Lower leg skin (tissue), 4 donors: ENCODE results near the gene C9orf50. TPM values are rescaled to one million over a fixed set of nuclear protein-coding genes. Genes with fewer than 3 reads are reported as not detected.
"Not testable (repeated sequence)": the region's sequence is repeated elsewhere in the genome, so short reads cannot be mapped to it uniquely, and the experiment has no call there.

ENCODE experiments used
- DNase-seq, 2 donors: peaks; one replicate each; pipeline ENCODE4 v3.0.0-alpha.2; 2019; ENCODE audit warnings: low spot score in 2 of 2
- H3K4me3 ChIP-seq: fragments of 200-600 bp; sonication (generic); 2 replicates; pipeline ENCODE4 v1.5.1; 2017; ENCODE audit warnings: mild to moderate bottlenecking, low read depth; ENCODE audit not compliant: poor library complexity, severe bottlenecking
- CTCF ChIP-seq, 3 donors: fragments of 450-650 bp; IDR thresholded peaks; one replicate each; pipeline ENCODE4 v1.5.1; 2016; ENCODE audit warnings: antibody characterized with exemption in 3 of 3, mild to moderate bottlenecking in 3 of 3, moderate library complexity in 2 of 3
- POLR2A ChIP-seq, 2 donors: fragments of 450-650 bp; IDR thresholded peaks; one replicate each; pipeline ENCODE4 v1.6.1; 2016 to 2017; ENCODE audit warnings: antibody characterized with exemption in 2 of 2, mild to moderate bottlenecking in 1 of 2, moderate library complexity in 1 of 2
- WGBS, 2 donors: methylation state at CpG; one replicate each; pipeline ENCODE4 v1.1.5; 2018; 5-methylcytosine and 5-hydroxymethylcytosine counted together
- intact Hi-C: fragments of 100-400 bp; cut with DNase I; formaldehyde crosslinking; loops from one replicate; pipeline ENCODE4 v1.15.0; 2023; ENCODE audit warnings: low total_unique reads
- total RNA-seq, 4 donors: library from RNA; depleted of rRNA; stranded (reverse); fragments of >200 nt; gene quantifications; one replicate each; pipeline ENCODE4 v1.1.0, GENCODE V29; 2016

C9orf50 gene
- total RNA-seq, 4 donors from 2014 or later, result not detected

- TF ChIP-seq POLR2A (IDR thresholded peaks at IDR 0.05) (no peak), CTCF (IDR thresholded peaks at IDR 0.05) (no peak)
- DNase-seq, result peak in 1 of 2 donors; percentile 90
- intact Hi-C loops, result no loop called here
- H3K4me3 ChIP-seq, result no peak overlapping the region
- WGBS, 2 donors, result 30 to 45% methylated on average over 28 to 33 of the region's 33 CpGs
Measured at GRCh38 chr9:129596541-129597331, 24.2 kb downstream of the C9orf50 start.

GRCh38 chr9:129595903-129596540, 24.9 kb downstream of the C9orf50 start:
- no peak for DNase-seq
- TF ChIP-seq CTCF (IDR thresholded peaks at IDR 0.05) (no peak), POLR2A (IDR thresholded peaks at IDR 0.05) (no peak)
- H3K4me3 ChIP-seq, result no peak overlapping the region
- intact Hi-C loops, result no loop called here
- WGBS, 2 donors, result 77 to 92% methylated on average over 6 of the region's 6 CpGs

GRCh38 chr9:129595311-129595741, 25.6 kb downstream of the C9orf50 start:
- TF ChIP-seq CTCF (IDR thresholded peaks at IDR 0.05), result no peak
- no peak overlapping the region for H3K4me3 ChIP-seq
- WGBS, 2 donors, result 46 to 62% methylated on average over 5 of the region's 5 CpGs
- DNase-seq, result no peak
- intact Hi-C loops, result no loop called here

GRCh38 chr9:129594632-129595031, 26.3 kb downstream of the C9orf50 start:
- no peak overlapping the region for H3K4me3 ChIP-seq
- DNase-seq, result no peak
- intact Hi-C loops, result no loop called here
- no peak for TF ChIP-seq CTCF (IDR thresholded peaks at IDR 0.05)
- no peak for TF ChIP-seq POLR2A (IDR thresholded peaks at IDR 0.05)
- WGBS, 2 donors, result 54 to 60% methylated on average over 7 of the region's 7 CpGs

- H3K4me3 ChIP-seq, DNase-seq, intact Hi-C loops: not testable (repeated sequence)
- WGBS, 2 donors, result 68 to 75% methylated on average over 10 of the region's 10 CpGs
Measured at GRCh38 chr9:129592790-129593189, 28.1 kb downstream of the C9orf50 start.

GRCh38 chr9:129591916-129592315, 29.0 kb downstream of the C9orf50 start:
- H3K4me3 ChIP-seq, result no peak overlapping the region
- WGBS, 2 donors, result 90 to 96% methylated on average over 5 of the region's 5 CpGs
- DNase-seq, result no peak
- TF ChIP-seq POLR2A (IDR thresholded peaks at IDR 0.05), result no peak
- no peak for TF ChIP-seq CTCF (IDR thresholded peaks at IDR 0.05)
- intact Hi-C loops, result no loop called here
